GM12875 (cell line): ENCODE measurements around the gene COLEC12.

Source experiments
- H3K4me3 ChIP-seq: one replicate; pipeline ENCODE4 v1.5.1; 2011; ENCODE audit warnings: low read depth, low read length, control low read depth
- CTCF ChIP-seq: IDR thresholded peaks from 2 replicates; pipeline ENCODE4 v1.5.1; 2011; ENCODE audit warnings: low read depth, mild to moderate bottlenecking, control low read depth, inconsistent platforms, low read length, moderate library complexity, borderline replicate concordance; ENCODE audit not compliant: insufficient read depth

COLEC12 gene

DNA sequence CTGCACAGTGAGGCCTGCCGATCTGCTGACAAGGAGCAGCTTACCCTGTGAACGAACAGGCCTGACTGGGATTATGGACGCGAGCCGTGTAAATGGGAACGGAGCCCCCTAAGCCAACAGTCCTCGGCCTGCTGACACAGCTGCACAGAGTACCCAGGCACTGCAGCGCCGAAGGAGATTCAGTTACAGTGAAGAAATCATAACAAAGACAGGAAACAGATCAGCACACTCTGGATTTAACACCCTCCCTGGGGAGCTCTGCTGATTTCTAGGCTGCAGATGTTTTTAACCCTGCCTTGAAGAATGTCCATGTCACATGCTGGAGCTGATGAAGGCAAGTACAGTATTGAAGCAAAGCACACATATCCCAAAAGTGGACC is 43.4 kb downstream of the COLEC12 start:
- TF ChIP-seq CTCF = no peak
- no peak overlapping the region for H3K4me3 ChIP-seq

DNA sequence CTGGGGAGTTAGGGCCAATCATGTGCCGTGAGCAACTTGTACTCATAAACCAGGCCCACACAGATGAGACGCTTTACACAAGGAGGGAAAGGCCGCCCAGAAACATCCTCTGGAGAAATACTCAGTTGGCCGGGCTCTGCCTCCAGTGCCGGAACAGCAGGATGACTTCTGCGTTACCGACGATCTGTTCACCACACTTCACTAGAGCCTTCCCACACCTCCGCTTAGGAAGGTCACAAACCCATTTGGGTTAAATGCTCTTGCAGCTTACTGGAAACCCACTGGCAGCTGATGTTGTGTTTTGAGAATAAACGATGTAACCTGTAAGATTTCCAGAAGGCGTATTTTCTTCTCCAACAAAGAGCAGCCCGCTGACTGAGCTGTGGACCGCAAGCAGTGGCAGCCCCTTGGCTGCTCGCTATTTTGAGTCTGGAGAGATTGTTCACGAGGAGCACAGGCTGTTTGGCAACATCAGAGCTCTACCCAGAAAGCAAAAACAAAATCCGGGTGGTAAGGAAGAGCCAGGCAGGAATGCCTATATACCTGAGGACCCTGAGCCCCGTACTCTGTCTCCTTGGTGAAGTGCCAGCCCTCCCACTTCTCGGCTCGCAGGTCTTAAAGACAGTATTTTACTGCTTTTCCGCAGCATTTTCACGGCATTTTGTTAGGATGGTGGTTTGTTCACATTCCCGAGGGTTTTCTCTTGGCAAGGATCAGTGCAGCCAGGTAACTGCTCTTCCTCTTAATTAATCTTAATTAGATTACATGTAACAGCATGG is 44.0 kb downstream of the COLEC12 start:
- no peak for TF ChIP-seq CTCF
- H3K4me3 ChIP-seq = no peak overlapping the region

DNA sequence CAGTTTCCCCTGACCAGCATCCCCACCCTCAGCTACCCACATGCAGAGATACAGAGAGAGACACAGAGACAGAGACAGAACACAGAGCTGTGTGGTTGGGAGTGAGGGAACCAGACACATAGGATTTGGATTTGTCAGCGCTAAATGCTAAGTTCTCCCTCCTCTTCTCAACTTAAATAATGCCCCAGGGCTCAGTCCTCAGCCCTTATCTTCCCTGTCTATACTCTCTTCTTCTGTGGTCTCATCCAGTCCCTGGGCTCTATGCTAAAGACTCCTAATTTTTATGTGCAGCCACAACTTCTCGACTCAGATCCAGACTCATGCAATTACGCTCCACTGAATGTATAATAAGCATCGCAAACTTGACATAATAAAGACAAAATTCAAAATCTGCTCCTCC is 47.1 kb downstream of the COLEC12 start:
- no peak overlapping the region for H3K4me3 ChIP-seq
- no peak for TF ChIP-seq CTCF

DNA sequence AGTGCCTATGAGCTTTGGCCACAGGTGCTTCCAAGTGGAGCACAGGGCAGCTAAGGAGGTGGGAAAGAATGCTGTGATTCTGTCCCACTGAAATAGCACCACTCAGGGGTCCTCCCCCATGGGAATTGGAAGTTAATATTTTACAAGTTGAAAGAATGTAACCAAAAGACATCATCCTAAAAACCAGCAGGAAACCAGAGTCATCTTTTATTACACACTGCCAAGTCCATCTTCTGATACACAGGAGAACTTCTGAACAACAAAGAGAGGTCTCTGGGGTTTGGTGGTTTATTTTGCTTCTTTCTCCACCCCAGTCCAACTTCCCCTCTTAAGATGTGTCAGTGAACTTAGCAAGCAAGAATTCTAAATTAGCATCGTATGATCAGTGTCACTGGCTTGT is 47.7 kb downstream of the COLEC12 start:
- TF ChIP-seq CTCF = no peak
- H3K4me3 ChIP-seq = no peak overlapping the region

- H3K4me3 ChIP-seq = no peak overlapping the region
- TF ChIP-seq CTCF = no peak
Measured at GRCh38 chr18:449374-449773, 51.1 kb downstream of the COLEC12 start.

DNA sequence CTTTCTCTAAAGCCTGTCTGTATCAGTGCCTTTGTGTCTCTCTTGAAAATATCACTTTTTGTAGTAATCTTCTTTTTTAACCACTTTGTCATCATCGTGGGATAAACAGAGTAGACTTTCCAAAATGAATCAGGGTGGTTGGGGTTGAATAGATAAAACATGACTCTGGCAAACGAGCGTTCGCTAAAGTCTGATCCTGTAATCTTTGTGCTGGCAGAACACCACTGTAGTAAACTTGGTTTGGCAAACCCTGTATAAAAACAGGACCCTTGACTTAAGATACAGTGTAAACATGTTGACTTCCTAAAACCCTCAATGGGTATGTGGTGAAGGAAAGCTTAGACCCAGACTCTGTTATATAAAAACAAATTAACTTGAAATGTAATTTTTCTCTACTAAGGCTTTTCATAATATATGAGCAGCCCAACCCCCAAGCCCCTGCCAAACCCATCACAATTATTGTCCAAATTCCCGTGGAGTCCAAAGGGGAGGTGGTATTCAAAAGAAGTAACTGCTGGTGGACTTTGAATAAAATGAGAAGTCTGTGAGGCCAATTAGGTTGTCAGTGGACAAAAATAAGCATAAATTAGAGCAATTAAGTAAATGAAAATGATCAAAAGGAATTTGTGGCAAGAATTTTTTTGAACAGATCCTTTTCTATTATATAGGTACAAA is 52.2 kb downstream of the COLEC12 start:
- H3K4me3 ChIP-seq = no peak overlapping the region
- no peak for TF ChIP-seq CTCF
